T-cell (primary cell): Measurements from ENCODE around the gene ZNF462. TPM values are rescaled to one million over a fixed set of nuclear protein-coding genes. Genes with fewer than 3 reads are reported as not detected.
"Not testable (repeated sequence)": the region's sequence is repeated elsewhere in the genome, so short reads cannot be mapped to it uniquely, and the experiment has no call there.

Source experiments
- ATAC-seq, 4 experiments: fragments of 200-7000 bp in 3 of 4; fragments of 150-1000 bp in 1 of 4; cut with Tn5 transposase; replicated peaks in 1 of 4; 1 replicate in 3 of 4; 2 replicates in 1 of 4; pipeline ENCODE4 v1.10.0; 2021; ENCODE audit warnings: moderate library complexity in 3 of 4, mild to moderate bottlenecking in 2 of 4, moderate number of reproducible peaks in 1 of 4
- CTCF ChIA-PET, 2 donors: fragments of 300-600 bp; sonication (Branson Sonifier 250); formaldehyde crosslinking; loops; one replicate each; lab custom pipeline; 2022; ENCODE audit warnings: antibody characterized with exemption in 2 of 2; lab: Charles Lee
- POLR2A ChIA-PET, 2 donors: fragments of 300-600 bp; sonication (Branson Sonifier 250); formaldehyde crosslinking; loops; one replicate each; lab custom pipeline; 2022; ENCODE audit warnings: antibody characterized with exemption in 2 of 2; lab: Charles Lee
- DNase-seq, 35 experiments: peaks; one replicate each; pipeline versions ENCODE4 v3.0.0 to v3.0.0-alpha.2; 2013 to 2023
- H3K27ac ChIP-seq: one replicate; pipeline ENCODE4 v1.5.1; 2013; ENCODE audit warnings: low read length
- H3K27me3 ChIP-seq, 2 experiments: replicated peaks in 1 of 2; 1 replicate in 1 of 2; 2 replicates in 1 of 2; pipeline versions ENCODE4 v1.6.1 to v1.7.0; 2013; ENCODE audit warnings: low read length in 1 of 2, mixed read lengths in 1 of 2; ENCODE audit not compliant: control insufficient read depth in 2 of 2, insufficient read depth in 2 of 2; ENCODE audit errors: extremely low read depth in 1 of 2
- H3K36me3 ChIP-seq, 2 donors: 1 replicate in 1 of 2; 2 replicates in 1 of 2; pipeline versions ENCODE4 v1.6.1 to v1.7.0; 2013; ENCODE audit warnings: low read length in 1 of 2; ENCODE audit not compliant: control insufficient read depth in 2 of 2, insufficient read depth in 1 of 2; ENCODE audit errors: extremely low read depth in 1 of 2
- H3K4me1 ChIP-seq, 2 experiments: 1 replicate in 1 of 2; 2 replicates in 1 of 2; pipeline versions ENCODE4 v1.6.1 to v1.7.0; 2013; ENCODE audit warnings: low read length in 2 of 2, mixed read lengths in 1 of 2; ENCODE audit not compliant: insufficient read depth in 2 of 2, control insufficient read depth in 1 of 2; ENCODE audit errors: extremely low read depth in 1 of 2
- H3K4me3 ChIP-seq, 2 donors: 1 replicate in 1 of 2; 2 replicates in 1 of 2; pipeline versions ENCODE4 v1.5.1 to v1.7.0; 2013; ENCODE audit warnings: mild to moderate bottlenecking in 2 of 2, low read length in 1 of 2, moderate library complexity in 1 of 2; ENCODE audit not compliant: control insufficient read depth in 1 of 2; ENCODE audit errors: extremely low read depth in 1 of 2
- H3K9me3 ChIP-seq: 2 replicates; pipeline ENCODE4 v1.7.0; 2013
- H3K27ac Mint-ChIP-seq, 2 donors: one replicate each; pipeline ENCODE4 v1.8.0; 2020 to 2021; ENCODE audit warnings: mild to moderate bottlenecking in 2 of 2, mixed read lengths in 2 of 2
- H3K27me3 Mint-ChIP-seq, 2 donors: one replicate each; pipeline ENCODE4 v1.8.0; 2021 to 2022; ENCODE audit warnings: mixed read lengths in 2 of 2
- H3K36me3 Mint-ChIP-seq: one replicate; pipeline ENCODE4 v1.8.0; 2021; ENCODE audit warnings: mixed read lengths
- H3K4me1 Mint-ChIP-seq, 3 donors: one replicate each; pipeline ENCODE4 v1.8.0; 2020 to 2022; ENCODE audit warnings: mixed read lengths in 3 of 3, mild to moderate bottlenecking in 1 of 3
- H3K4me3 Mint-ChIP-seq, 3 donors: one replicate each; pipeline ENCODE4 v1.8.0; 2020 to 2022; ENCODE audit warnings: mild to moderate bottlenecking in 3 of 3, mixed read lengths in 3 of 3, moderate library complexity in 3 of 3
- H3K9me3 Mint-ChIP-seq, 3 donors: one replicate each; pipeline ENCODE4 v1.8.0; 2020 to 2022; ENCODE audit warnings: mixed read lengths in 3 of 3
- WGBS: methylation state at CpG from one replicate; pipeline ENCODE4 v1.1.5; 2013; ENCODE audit warnings: missing lambda C conversion rate; ENCODE audit not compliant: insufficient coverage; 5-methylcytosine and 5-hydroxymethylcytosine counted together
- total RNA-seq, 35 experiments: library from RNA in 6 of 35; stranded (reverse) in 6 of 35; fragments of 120-200 nt in 1 of 35; gene quantifications; one replicate each; pipeline versions ENCODE4 v1.2.1 to v1.2.4 and lab custom pipeline; 2013 to 2026

Gene ZNF462
- total RNA-seq, 5 donors from 2014 or later (not counting 1 experiment from before 2014, with no cell fraction given): 1.1 to 5.3 (median 2.5) TPM

- H3K27me3 Mint-ChIP-seq, H3K27me3 ChIP-seq, H3K4me3 Mint-ChIP-seq, DNase-seq, H3K4me1 Mint-ChIP-seq, ATAC-seq, H3K27ac Mint-ChIP-seq, H3K36me3 ChIP-seq, H3K36me3 Mint-ChIP-seq, H3K27ac ChIP-seq, H3K9me3 Mint-ChIP-seq, H3K9me3 ChIP-seq, CTCF ChIA-PET, H3K4me1 ChIP-seq, H3K4me3 ChIP-seq, POLR2A ChIA-PET: not testable (repeated sequence)
- WGBS: no CpG with 5 or more reads among the region's 2 CpGs
Observed at GRCh38 chr9:106989904-106990303, 126.9 kb downstream of the ZNF462 start.

- peaks cover 2 to 13% (median 4%) of the 10 kb centered on the region in 3 donors for H3K9me3 Mint-ChIP-seq
- ATAC-seq (no peak), DNase-seq (no peak)
- Histone ChIP-seq H3K27me3 (no peaks in the 10 kb centered on the region), H3K4me1 (no peaks in the 10 kb centered on the region), H3K36me3 (no peaks in the 10 kb centered on the region), H3K27ac (no peak overlapping the region), H3K9me3 (no peaks in the 10 kb centered on the region), H3K4me3 (no peak overlapping the region)
- CTCF ChIA-PET: interaction anchor here (0.6 kb wide), 2 partner anchors 71 to 953 kb away, joined by 3 to 6 read pairs; no protein-coding TSS in a partner anchor
- no peak overlapping the region for H3K27ac Mint-ChIP-seq
- H3K4me3 Mint-ChIP-seq: no peak overlapping the region
- H3K27me3 Mint-ChIP-seq: peaks cover 0 to 9% of the 10 kb centered on the region in 2 donors
- no peaks in the 10 kb centered on the region for H3K4me1 Mint-ChIP-seq
- POLR2A ChIA-PET: interaction anchor here in 1 of 2 donors (0.8 kb wide), 1 partner anchor 11 kb away, joined by 4 read pairs; no protein-coding TSS in a partner anchor
- no peaks in the 10 kb centered on the region for H3K36me3 Mint-ChIP-seq
- WGBS: no CpG with 5 or more reads among the region's 5 CpGs
Observed at GRCh38 chr9:106992186-106992585, 129.2 kb downstream of the ZNF462 start.

- no peaks in the 10 kb centered on the region for H3K4me1 Mint-ChIP-seq
- 67% methylated on average over 1 of the region's 1 CpG for WGBS
- no peak overlapping the region for H3K4me3 ChIP-seq
- no peaks in the 10 kb centered on the region for H3K9me3 ChIP-seq
- peaks cover 2 to 9% (median 4%) of the 10 kb centered on the region in 3 donors for H3K9me3 Mint-ChIP-seq
- ATAC-seq (no peak), DNase-seq (no peak)
- peaks cover 0 to 7% of the 10 kb centered on the region in 2 donors for H3K27me3 Mint-ChIP-seq
- H3K36me3 ChIP-seq: no peaks in the 10 kb centered on the region
- CTCF ChIA-PET: no interaction called here
- H3K27ac Mint-ChIP-seq: no peak overlapping the region
- H3K27me3 ChIP-seq: no peaks in the 10 kb centered on the region
- H3K27ac ChIP-seq: no peak overlapping the region
- no peaks in the 10 kb centered on the region for H3K36me3 Mint-ChIP-seq
- no peaks in the 10 kb centered on the region for H3K4me1 ChIP-seq
- POLR2A ChIA-PET: no interaction called here
- H3K4me3 Mint-ChIP-seq: no peak overlapping the region
Observed at GRCh38 chr9:106993603-106994002, 130.6 kb downstream of the ZNF462 start.

- no CpG with 5 or more reads among the region's 4 CpGs for WGBS
Observed at GRCh38 chr9:106994463-106994862, 131.5 kb downstream of the ZNF462 start.

GRCh38 chr9:107000218-107000617 lies 137.3 kb downstream of the ZNF462 start:
- no peaks in the 10 kb centered on the region for H3K36me3 ChIP-seq
- H3K9me3 Mint-ChIP-seq: peaks cover 0 to 3% (median 2%) of the 10 kb centered on the region in 3 donors

More at GRCh38 chr9:106994463-106994862, 131.5 kb downstream of the ZNF462 start:
- H3K4me1 Mint-ChIP-seq: no peaks in the 10 kb centered on the region
- no peak overlapping the region for H3K4me3 Mint-ChIP-seq
- H3K27me3 Mint-ChIP-seq: no peaks in the 10 kb centered on the region
- CTCF ChIA-PET: no interaction called here
- Histone ChIP-seq H3K9me3 (no peaks in the 10 kb centered on the region), H3K4me1 (no peaks in the 10 kb centered on the region), H3K27ac (no peak overlapping the region), H3K27me3 (no peaks in the 10 kb centered on the region), H3K36me3 (no peaks in the 10 kb centered on the region), H3K4me3 (no peak overlapping the region)
- DNase-seq (no peak), ATAC-seq (no peak)
- POLR2A ChIA-PET: no interaction called here
- H3K27ac Mint-ChIP-seq: no peak overlapping the region
- H3K36me3 Mint-ChIP-seq: no peaks in the 10 kb centered on the region
- H3K9me3 Mint-ChIP-seq: peaks cover 2 to 9% (median 4%) of the 10 kb centered on the region in 3 donors

GRCh38 chr9:107005201-107005600 lies 142.2 kb downstream of the ZNF462 start:
- POLR2A ChIA-PET: no interaction called here
- Mint-ChIP-seq H3K4me3 (no peak overlapping the region), H3K27me3 (peaks cover 0 to 3% of the 10 kb centered on the region in 2 donors), H3K4me1 (no peaks in the 10 kb centered on the region), H3K27ac (no peak overlapping the region), H3K36me3 (no peaks in the 10 kb centered on the region), H3K9me3 (peaks cover 0 to 5% (median 4%) of the 10 kb centered on the region in 3 donors)
- CTCF ChIA-PET: no interaction called here
- ATAC-seq (no peak), DNase-seq (no peak)
- H3K4me1 ChIP-seq: no peaks in the 10 kb centered on the region
- no peaks in the 10 kb centered on the region for H3K27me3 ChIP-seq
- WGBS: no CpG with 5 or more reads among the region's 3 CpGs
- no peaks in the 10 kb centered on the region for H3K9me3 ChIP-seq
- no peaks in the 10 kb centered on the region for H3K36me3 ChIP-seq
- H3K27ac ChIP-seq: no peak overlapping the region
- no peak overlapping the region for H3K4me3 ChIP-seq

More at GRCh38 chr9:107000218-107000617, 137.3 kb downstream of the ZNF462 start:
- WGBS: 100% methylated on average over 2 of the region's 3 CpGs
- CTCF ChIA-PET: no interaction called here
- Mint-ChIP-seq H3K4me3 (no peak overlapping the region), H3K27me3 (no peaks in the 10 kb centered on the region), H3K4me1 (no peaks in the 10 kb centered on the region), H3K36me3 (no peaks in the 10 kb centered on the region), H3K27ac (no peak overlapping the region)
- H3K4me1 ChIP-seq: no peaks in the 10 kb centered on the region
- no peaks in the 10 kb centered on the region for H3K9me3 ChIP-seq
- DNase-seq (no peak), ATAC-seq (no peak)
- no peak overlapping the region for H3K4me3 ChIP-seq
- no peak overlapping the region for H3K27ac ChIP-seq
- no peaks in the 10 kb centered on the region for H3K27me3 ChIP-seq
- POLR2A ChIA-PET: no interaction called here

GRCh38 chr9:107007402-107007801 lies 144.4 kb downstream of the ZNF462 start:
- Histone ChIP-seq H3K27ac (no peak overlapping the region), H3K4me1 (no peaks in the 10 kb centered on the region), H3K36me3 (no peaks in the 10 kb centered on the region), H3K27me3 (no peaks in the 10 kb centered on the region), H3K4me3 (no peak overlapping the region), H3K9me3 (no peaks in the 10 kb centered on the region)
- no peak for ATAC-seq
- H3K4me1 Mint-ChIP-seq: no peaks in the 10 kb centered on the region
- DNase-seq: no peak
- 100% methylated on average over 1 of the region's 6 CpGs for WGBS
- peaks cover 2 to 9% (median 4%) of the 10 kb centered on the region in 3 donors for H3K9me3 Mint-ChIP-seq
- ChIA-PET POLR2A (no interaction called here), CTCF (no interaction called here)
- H3K4me3 Mint-ChIP-seq: no peak overlapping the region
- peaks cover 2 to 3% of the 10 kb centered on the region in 2 donors for H3K27me3 Mint-ChIP-seq
- H3K27ac Mint-ChIP-seq: no peak overlapping the region
- H3K36me3 Mint-ChIP-seq: no peaks in the 10 kb centered on the region
